Measurements from ENCODE around the gene UBE2D4.
"Not testable (repeated sequence)": the region's sequence is repeated elsewhere in the genome, so short reads cannot be mapped to it uniquely, and the experiment has no call there.

UBE2D4 gene

DNA sequence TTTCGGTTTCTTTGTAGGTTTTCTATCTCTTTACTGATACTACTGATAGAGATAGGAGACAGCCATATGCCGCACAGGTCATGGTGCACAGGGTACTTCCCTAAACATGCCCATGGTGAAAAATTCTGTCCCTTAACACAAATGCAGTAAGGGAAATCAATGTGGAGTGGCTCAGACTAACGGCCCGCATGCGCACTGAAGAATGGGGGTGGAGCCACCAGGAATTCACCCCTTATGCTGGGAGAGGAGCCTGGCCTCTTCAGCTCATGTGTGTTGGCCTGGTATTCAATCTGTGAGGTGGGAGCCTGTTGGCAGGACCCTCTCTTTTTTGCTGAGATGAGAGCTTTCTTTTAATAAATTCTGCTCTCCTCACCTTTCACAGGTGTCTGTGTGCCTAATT, 11.4 kb upstream of the UBE2D4 start:
- no peak for DNase-seq

DNA sequence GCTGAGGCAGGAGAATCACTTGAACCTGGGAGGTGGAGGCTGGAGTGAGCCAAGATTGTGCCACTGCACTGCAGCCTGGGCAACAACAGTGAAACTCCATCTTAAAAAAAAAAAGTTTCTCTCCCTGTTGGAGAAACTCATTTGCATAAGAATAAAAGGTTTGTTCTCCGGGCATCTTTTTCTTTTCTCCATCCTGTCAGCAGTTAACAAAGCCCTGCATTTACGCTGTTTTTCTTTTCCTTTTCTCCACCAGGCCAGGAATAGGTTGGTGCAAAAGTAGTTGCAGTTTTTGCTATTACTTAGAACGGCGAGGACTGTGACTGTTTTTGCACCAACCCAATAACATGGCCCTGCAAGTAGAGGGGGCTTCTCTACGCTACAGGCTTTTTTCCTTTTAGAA, 10.3 kb upstream of the UBE2D4 start:
- DNase-seq, result no peak

DNA sequence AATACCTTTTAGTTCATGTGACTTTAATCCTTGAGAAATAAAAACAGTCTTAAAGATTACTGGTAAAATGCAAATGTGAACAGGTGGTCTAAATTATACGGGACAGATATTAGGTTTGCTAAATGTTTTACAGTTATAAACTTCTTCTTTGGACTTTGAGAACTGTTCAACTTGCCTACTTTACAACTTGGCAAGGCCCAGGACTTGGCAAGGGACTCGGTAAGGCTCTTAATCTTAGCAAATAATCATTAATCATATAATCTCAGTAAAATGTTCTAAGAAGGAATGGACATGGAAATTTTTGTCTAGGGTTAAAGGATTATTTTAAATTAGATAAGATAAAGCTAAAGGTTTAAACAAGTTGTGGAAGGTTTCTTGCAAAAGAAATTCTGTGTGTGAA, 4.8 kb upstream of the UBE2D4 start:
- DNase-seq, result no peak

DNA sequence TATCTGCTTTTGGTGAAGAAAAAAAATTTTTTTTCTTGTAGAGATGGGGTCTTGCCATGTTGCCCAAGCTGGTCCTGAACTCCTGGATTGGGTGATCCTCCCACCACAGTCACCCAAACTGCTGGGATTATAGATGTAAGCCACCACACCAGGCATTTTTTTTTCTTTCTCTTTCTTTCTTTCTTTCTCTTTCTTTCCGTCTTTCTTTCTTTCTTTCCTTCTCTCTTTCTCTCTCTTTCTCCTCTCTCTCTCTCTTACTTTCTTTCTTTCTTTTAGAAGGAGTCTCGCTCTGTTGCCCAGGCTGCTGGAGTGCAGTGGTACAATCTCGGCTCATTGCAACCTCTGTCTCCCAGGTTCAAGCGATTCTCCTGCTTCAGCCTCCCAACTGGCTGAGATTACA, 3.5 kb upstream of the UBE2D4 start:
- DNase-seq, result no peak

GRCh38 chr7:43926798-43927123, 525 bp downstream of the UBE2D4 start:
- DNase-seq, result no peak

GRCh38 chr7:43927810-43928209, 1.6 kb downstream of the UBE2D4 start:
- no peak for DNase-seq

DNA sequence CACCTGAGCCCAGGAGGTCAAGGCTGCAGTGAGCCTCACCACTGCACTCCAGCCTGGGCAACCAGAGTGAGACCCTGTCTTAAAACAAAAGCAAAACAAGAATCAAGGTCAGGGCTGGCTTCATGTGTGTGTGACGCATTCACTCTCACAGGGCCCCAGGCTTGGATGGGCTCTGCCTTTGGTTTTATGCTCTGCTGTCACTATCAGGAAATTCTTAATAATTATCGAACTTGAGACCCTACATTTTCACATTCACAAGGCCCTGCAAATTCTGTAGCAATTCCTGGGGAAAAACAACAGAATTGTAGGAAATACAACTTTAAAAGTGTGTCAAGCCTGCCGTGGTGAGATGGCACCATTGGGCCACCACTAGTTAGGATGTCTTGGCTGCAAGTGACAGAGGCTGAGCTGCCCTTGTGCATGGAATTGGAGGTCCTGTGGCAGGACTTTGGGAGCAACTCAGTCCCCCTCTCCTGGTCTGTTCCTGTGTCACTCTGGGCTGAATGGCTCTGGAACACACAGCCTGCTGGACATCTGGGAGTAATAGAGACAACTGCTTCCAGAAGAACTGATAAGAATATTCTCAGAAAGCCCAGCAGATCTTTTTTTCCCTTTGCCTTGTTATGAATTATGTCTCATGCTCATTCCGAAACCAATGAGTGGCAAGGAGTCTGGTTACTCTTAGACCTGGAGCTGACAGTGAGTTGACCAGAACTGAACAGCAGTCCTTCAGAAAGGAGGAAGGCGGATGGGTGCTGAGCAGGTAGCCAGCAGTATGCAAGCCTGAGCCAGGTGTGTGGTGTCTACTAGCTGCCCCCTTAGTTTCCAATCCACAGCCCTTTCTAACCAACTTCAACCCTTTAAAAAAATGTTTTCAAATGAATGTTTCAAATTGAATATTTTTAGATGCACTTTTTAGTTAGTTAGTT, 3.6 kb downstream of the UBE2D4 start:
- DNase-seq, result no peak

GRCh38 chr7:43931346-43931745, 5.1 kb downstream of the UBE2D4 start:
- DNase-seq, result no peak

GRCh38 chr7:43933902-43934560, 7.8 kb downstream of the UBE2D4 start:
- DNase-seq, result no peak

DNA sequence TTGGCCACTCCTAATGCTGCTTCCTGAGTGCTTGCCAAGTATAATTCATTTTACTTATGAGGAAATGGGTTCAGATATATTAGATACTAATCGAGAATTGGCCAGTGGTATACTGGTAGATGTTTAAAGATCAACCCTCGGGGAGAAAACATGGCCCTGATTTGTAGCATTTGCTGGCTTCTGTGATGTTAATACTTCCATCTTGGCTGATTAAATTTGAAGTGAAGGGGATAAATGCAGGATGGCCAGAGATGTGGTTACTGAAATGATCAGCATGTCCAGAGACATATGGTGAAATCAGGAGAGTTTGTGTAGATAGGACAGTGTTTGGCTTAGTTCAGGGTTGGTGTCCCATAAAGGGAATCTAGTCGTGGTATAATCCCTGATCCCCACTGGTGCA, 11.2 kb downstream of the UBE2D4 start:
- no peak for DNase-seq

DNA sequence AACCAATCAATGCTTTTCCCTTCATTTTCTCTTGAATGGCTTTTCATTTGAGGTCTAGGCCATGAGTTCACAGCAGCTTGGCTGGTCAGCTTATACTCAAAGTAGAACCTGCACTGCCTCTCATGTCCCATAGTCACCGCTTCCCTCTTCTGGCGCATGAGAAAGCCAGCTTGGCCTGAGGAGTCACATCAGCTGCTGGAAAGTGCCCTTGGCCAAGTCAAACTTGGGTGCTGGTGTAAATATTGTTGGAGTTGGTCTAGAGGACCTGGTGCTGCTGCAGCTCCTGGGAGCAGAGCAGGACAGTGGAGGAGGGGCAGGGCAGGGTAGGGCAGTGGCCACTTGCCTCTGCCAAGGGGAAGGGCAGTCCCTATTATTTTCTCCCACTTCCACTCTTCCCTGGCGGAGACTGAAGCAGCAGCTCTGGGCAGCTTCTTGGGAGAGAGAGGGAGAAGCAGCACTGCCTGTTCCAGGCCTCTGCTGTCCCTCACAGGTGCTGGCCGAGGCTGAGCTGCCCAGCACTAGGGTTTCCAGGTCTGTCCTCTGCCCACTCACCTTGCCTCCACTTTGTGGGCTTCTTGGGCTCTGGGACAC, 12.8 kb downstream of the UBE2D4 start:
- DNase-seq, result no peak

DNA sequence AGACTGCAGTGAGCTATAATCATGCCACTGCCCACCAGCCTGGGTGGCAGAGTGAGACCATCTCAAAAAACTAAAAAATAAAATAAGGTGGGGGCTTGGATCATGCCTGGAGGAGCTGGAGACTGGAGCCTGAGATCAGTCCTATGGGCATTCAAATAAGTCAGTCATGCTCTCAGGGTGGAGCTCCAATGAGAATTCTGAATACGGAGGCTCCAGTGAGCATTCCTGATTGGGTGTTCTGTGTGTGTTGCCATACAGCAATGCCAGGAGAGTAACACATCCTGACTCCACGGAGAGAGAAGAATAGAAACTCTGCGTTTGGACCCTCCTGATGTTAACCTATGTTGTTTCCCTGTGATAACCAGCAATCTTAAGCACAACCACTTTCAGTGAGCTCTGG, 16.0 kb downstream of the UBE2D4 start:
- DNase-seq, result no peak

DNA sequence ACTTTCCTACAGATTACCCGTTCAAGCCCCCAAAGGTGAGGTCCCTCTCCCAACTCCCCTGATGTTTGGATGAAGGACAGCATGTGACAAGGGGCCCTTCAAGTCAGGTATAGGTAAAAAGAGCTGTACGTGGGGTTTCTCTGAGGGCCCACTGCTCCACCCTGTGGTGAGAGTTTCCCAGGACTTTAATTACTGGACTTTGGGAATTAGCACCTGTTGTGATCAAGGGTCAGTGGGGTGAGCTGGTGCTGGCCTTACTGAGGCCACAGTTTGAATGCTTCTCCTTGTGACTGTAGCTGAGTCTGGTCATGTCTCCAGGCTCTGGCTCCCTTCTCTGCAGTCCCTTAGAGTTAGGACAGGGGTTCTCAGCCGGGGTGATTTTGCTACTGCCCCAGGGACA, 16.8 kb downstream of the UBE2D4 start:
- DNase-seq, result no peak

GRCh38 chr7:43943417-43944187, 17.4 kb downstream of the UBE2D4 start:
- DNase-seq, result no peak

DNA sequence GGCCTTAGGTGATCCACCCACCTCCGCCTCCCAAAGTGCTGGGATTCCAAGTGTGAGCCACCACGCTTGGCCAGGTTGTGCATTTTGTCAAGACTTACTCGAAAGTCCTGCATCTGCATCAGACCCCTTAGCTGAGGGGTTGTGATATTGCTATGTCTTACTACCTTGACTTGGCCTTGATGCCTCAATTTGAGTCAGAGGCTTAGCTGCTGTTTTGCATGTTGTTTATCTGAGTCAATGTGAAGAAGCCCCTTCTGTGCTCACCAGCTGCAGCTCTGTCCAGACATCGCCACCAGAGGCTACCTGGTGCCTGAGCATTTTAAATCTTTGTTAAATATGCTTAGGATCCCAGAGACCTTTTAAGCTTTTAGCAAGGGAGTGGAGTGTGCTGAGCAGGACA, 18.1 kb downstream of the UBE2D4 start:
- DNase-seq, result no peak

DNA sequence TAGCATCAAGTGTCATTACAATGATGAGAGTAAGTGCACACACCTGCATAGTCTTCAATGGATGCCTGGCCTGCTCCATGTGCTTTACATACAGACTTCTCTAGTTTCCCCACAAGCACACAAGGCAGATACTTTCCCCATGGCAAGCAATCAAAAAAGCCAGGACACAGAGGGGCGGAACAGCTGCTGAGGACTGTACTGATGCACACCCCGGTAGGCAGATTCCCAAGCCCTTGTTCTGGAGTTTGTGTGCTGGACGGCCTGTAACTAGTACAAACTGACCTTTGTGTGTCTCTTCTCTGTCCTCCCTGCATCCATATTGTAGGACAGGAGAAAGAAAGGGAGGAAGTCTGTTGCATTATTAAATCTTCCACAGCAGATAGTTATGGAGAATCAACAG, 25.8 kb downstream of the UBE2D4 start:
- DNase-seq, result no peak

DNA sequence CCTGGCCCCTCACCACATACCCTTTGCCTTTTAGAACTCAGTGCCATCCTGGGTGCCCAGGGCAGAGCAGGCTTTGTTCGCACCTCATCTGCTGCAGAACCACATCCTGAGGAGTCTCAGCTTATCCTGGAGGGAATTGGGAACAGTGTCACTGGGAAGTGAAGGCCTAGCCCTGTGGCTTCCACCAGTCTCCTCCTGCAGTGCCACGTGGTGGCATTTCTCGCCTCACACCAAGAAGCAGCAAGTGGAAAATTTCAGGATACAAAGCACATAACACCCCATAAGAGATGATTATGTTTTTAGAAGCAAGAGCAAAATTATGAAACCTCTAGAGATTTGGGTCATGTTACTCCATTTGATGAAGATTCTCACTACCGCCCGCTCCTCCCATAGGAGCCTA, 26.8 kb downstream of the UBE2D4 start:
- no peak for DNase-seq

DNA sequence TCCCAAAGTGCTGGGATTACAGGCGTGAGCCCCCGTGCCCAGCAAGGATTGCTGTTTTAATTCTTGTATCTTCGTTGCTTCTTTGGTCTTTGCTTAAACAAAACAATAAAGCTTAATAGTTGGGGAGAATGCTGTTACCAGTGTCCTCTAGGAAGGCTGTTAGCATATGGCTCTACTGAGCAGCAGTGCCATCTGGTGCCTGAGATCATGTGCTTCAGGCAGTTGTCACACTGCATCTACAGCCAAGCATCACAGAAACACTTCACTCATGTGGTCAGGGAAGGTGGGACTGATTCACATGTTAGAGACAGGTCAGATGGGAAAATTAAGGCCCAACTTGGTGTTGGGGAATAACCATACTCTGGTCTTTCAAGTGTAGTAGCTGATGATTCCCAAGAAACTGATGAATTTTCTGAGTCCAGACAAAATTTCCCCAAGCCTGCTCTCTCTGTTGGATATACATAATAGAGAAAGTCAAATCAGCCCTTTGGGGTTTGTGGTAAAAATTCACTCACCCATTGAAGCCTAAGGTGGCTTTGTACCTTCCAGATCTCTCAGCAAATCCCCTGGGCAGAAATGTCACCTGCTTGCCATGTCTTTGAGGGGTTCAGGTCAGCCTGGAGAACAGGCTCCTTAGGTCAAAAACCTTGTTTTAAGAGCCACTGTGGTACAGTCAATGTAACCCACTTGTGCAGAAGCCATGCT, 28.4 kb downstream of the UBE2D4 start:
- peak; percentile 43 to 73 for DNase-seq

GRCh38 chr7:43956027-43956426, 29.8 kb downstream of the UBE2D4 start:
- DNase-seq, result no peak

- no peak for DNase-seq
Measured at GRCh38 chr7:43960933-43961332, 34.7 kb downstream of the UBE2D4 start.

DNA sequence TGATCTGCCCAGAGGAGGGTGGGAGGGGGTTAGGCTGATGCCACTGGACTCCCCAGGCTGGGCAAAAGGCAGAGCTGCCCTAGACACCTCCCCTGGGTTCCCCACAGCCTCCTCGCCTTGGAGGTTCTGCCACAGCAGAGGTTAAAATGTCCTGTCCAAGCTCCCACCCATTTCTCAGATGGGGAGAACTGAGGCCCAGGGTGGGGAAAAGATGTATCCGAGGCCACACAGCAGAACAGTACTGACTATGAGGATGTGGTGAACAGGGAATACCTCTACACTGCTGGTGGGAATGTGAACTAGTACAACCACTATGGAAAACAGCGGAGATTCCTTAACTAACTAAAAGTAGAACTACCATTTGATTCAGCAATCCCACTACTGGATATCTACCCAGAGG, 40.2 kb downstream of the UBE2D4 start:
- not testable (repeated sequence) for DNase-seq

GRCh38 chr7:43968172-43969040, 42.2 kb downstream of the UBE2D4 start:
- DNase-seq, result not testable (repeated sequence)
